Fibroblast of skin of right biceps (primary cell): ENCODE results near the gene EPN1.

Experiments
- DNase-seq: peaks from one replicate; pipeline ENCODE4 v3.0.0-alpha.2; 2013

Gene EPN1

DNA sequence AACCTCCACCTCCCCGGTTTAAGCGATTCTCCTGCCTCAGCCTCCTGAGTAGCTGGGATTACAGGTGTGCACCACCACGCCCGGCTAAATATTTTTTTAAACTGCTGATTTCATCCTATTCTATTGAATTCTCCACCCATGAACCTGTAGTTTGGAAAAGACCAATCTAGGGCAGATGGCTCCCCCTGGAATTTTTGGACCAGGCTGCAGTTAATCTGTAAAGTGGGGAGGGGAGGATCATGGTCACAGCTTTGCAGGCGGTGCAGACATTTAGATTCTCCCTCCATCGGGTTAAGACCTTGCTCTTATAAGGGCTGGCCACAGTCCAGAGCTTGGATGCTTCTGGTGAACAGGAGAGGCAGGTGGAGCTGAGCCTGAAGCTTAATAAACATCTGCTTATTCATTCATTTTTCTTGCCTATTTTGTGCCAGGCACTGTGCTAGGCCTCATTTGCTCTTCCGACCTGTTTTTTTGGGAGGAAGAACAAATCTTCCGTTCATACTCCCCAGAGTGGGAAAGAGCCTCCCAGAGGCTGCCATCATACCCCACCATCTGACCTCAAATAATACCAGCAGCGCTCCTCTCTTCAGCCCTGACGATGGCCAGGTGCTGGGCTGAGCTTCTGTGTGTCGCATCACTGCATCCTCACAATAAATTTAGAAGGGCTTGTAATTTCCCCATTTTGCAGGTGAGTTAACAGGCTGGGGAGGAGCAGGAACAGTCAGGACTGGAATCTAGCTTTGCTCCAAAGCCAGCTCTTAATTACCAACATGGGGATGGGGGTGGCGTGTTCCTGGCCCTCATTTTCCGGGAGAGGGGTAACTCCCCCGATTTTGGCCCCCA lies 27.9 kb upstream of the EPN1 start:
- DNase-seq: no peak

DNA sequence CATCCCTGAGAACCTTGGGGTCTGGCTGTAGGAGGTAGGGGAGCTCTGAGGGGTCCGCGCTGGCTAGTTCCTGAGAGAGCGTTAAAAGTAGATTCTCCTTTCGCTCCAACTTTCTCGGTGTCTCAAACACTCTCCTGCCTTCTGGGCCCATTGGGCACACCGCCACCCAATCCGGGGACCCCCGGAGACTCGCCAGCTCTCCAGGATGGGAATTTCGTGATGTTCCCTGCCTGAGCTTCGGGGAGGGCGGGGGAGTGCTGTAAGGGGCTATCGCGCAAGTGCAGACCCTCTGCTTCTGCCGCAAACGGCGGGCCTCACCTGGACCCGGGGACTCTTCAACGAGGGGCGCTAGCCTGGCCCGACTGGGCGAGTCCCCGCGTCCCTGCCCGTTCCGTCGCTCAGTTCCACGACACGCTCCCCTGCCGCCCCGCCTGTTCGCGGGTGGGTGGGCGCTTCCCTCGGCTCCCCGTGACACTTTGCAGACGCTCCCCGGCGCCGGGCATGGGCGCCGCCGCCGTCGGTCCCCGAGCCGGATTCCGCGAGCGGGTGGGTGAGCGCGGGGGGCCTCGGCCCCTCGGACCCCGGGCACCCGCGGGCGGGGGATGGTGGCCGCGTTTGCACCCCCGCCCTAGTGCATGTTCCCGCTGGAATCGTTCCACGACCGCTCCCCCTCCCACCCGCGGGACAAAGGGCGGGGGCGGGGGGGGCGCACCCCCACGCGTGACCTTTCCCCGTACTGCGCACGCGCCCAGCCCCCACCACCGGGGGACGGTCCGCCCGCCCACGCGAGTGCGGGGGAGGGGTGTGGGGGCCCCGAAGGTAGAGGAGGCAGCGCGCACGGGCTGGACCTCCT lies 27.1 kb upstream of the EPN1 start, which contains the start of gene CCDC106:
TSS of gene CCDC106 (plus strand) at position 481 of the 853 bp plus-strand sequence. CDS start 835 bp downstream, outside the sequence.
- peak; percentile 79 for DNase-seq

DNA sequence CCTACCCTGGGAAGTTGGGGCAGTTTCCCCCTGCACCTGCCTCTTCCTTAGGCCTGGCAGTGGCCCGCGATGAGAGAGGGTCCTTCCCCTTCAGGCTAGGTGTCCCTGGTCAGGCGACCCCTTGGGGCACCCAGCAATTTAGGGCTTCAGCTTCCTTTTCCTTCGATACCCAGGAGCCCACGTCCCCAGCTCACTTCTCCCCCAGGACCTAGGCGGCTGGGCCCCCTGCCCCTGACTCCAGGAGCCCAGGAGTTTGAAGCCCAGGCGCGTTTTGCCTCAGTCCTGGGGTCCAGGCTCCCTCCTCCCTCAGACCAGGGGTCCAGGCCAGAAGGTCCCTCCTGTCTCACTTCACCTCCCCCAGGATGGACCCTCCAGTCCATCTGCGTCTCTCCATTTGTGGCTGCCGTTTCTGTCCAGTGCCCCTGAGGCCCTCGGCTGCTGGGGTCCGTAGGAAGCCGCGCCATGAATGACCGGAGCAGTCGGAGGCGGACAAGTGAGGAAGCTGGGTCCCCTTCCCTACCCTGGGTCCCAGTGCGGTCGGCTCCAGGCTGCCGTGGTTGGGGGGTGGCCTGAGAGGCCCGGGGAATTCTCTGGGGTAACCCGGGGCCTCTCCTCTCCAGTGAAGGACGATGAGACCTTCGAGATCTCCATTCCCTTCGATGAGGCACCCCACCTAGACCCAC lies 26.3 kb upstream of the EPN1 start:
- DNase-seq: no peak

DNA sequence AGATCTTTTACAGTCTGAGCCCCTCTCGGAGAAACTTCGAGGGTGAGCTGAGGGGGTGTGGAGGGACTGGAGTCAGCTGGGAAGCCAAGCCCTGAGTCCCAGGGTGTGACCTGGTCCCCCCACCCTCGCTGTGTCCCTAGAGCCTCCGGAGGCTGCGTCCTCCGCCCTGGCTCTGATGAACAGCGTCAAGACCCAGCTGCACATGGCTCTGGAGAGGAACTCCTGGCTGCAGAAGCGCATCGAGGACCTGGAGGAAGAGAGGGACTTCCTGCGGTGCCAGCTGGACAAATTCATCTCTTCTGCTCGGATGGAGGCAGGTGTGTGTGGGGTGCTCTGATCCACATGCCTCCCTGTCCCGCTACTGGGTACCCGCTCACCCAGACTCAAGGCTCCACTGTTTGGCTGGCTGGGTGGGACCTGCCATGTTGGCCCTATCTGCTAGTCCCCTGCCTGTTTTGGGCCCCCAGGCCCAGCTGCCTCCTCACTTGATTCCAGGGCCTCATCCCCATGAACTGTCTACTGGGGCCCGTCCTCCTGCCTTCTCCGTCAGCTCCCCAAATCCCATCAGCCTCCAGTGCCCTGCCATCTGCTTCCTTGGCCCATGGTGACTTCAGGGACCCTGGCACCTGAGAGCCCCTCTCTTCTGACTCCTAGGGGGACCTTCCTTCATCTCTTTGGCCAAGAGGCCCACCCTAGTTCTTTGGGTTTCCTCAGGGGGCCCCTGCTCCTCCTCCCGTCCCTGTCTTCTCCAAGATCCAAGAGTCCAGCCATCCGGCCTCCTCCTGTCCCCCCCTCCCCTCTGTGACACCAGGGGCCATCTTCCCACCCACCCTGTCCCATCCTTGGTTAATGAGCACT lies 25.5 kb upstream of the EPN1 start:
- DNase-seq: no peak

DNA sequence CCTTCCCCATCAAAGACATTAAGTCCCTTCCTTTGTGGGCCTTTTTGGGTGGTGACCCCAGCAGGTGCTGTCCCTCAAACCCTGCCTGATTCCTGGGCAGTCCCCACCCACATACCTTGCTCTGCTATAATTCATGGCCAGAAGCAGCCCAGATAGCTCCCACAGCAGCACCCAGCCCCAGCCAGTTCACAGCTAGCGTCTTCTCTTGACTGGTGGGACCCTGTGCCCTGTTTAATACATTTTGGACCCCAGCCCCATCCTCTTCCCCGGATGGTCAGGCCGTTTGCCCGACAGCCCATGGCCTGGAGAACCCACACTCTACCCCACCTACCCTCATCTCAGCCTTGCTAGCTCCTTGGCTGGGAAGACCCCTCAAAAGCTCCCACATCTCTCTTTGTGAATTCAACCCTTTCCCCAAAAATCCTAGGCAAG lies 24.9 kb upstream of the EPN1 start:
- no peak for DNase-seq

DNA sequence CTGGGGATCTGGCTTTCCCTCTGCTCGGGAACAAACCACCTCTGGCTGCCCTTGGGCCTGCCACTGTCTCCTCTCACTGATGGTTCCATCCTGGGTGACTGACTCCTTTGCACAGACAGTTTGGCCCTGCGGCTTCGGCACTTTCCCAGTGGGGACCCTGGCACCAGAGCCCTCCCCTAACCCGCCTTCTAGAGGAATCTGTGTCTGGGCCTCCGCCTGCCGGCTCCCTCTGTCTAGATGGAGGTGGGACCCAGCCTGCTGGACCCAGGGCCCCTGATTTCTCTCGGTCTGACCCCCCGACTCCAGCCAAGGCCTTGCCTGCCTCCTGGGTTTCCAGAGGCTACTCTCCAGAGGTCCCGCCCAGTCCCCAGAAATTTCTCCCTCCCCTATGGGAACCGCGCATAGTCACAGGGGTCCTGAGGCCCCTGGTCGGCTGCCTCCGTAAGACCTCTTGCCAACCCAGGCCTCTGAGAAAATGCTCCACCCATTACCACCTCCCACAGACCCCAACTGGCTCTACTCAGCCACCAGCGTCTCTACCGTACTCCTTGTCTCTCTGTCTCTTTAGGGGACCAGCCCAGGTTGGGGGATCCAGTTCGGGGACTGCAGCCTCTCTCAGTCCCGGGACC lies 24.3 kb upstream of the EPN1 start:
- no peak for DNase-seq

DNA sequence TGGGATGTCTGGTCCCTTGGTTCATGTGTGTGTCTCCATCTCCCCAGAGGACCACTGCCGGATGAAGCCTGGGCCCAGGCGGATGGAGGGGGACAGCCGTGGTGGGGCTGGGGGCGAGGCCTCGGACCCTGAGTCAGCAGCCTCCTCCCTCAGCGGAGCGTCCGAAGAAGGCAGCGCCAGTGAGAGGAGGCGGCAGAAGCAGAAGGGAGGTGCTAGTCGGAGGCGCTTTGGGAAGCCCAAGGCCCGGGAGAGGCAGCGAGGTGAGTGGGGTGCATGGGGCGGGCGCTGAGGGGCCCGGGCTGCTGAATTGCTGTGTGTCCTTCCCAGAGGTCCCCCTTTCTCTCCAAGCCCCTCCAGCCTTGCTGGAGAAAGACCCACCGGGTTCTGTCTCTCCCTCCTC lies 23.8 kb upstream of the EPN1 start:
- no peak for DNase-seq

DNA sequence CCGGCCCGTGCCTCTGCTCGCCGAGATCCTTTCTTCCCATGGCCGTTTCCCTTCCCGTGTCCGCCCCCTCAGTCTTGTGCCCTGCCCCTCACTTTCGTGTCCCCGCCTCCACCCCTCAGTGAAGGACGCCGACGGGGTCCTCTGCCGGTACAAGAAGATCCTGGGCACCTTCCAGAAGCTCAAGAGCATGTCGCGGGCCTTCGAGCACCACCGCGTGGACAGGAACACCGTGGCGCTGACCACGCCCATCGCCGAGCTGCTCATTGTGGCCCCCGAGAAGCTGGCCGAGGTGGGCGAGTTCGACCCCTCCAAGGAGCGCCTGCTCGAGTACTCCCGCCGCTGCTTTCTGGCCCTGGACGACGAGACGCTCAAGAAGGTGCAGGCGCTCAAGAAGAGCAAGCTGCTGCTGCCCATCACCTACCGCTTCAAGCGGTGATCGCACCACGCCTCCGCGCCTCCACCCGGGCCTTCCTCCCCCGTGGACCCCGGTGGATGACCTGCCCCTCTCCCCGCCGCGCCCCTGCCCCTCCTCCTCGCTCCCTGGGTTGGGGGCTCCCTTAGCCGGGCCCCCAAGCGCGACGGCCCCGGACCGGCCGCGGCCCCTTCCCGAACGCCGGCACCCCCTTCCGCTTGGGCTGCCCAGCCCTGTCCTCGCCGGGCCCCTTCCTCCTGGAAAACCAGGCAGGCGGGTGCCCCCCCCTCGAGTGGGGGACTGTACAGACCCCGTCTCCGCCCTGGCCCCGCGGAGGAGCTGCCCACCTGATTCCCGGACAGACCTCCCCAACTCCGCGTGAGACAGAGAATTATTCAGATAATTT lies 22.5 kb upstream of the EPN1 start:
- no peak for DNase-seq

DNA sequence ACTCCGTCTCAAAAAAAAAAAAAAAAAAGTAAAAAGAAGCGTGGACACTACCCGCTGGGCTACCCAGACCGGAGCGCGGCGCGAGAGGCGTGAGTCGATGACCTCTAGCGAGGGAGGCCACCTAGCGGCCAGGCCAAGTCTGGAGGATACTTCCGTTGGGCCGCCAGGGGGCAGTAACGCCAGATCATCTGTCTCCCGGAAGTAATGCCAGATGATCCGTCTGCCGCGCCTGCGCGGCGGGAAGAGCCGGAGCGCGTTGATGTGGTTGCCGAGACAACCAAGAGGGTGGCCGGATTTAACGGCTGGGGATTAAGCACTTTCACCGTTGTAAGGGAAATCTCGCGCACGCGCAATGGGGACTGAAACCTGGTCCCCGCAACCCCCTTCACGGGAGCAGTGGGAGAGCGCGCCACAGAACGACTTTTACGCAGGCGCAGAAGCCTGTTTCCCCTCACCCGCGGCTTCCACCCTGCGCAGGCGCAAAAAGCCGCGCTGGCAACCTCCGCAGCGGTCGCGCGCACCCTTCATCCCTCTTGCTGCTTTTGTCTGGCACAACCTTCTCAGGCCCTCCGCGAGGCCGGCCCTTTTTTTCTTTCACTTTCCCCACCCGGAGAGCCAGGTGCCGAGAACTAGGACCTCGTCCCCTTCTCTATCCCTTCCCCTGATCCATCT lies 21.2 kb upstream of the EPN1 start:
- DNase-seq: peak; percentile 99

DNA sequence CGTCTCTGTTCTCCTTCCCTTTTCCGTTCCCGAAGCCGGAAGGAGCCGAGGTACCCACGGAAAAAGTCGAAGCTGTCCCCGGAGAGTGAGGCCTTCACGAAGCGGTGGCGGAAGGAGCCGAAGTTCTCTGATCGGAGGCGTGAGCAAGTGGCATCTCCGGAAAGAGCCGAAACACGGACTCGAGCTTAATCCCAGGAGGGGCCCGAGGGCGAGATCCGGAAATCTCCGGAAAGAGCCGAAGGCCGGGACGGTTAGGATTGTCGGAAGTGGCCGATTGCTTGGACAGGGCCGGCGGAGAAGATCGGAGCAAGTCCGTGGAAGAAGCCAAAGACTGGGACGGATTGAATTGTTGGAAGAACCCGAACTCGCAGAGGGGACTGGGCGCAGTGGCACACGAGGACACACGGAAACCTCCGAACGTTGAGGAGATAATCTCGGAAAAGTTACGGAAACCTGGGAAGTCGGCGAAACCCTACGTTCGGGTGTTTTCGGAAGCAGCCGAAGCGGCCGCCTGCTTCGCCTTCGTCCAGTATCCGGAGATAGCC lies 20.6 kb upstream of the EPN1 start:
- peak; percentile 99 for DNase-seq

DNA sequence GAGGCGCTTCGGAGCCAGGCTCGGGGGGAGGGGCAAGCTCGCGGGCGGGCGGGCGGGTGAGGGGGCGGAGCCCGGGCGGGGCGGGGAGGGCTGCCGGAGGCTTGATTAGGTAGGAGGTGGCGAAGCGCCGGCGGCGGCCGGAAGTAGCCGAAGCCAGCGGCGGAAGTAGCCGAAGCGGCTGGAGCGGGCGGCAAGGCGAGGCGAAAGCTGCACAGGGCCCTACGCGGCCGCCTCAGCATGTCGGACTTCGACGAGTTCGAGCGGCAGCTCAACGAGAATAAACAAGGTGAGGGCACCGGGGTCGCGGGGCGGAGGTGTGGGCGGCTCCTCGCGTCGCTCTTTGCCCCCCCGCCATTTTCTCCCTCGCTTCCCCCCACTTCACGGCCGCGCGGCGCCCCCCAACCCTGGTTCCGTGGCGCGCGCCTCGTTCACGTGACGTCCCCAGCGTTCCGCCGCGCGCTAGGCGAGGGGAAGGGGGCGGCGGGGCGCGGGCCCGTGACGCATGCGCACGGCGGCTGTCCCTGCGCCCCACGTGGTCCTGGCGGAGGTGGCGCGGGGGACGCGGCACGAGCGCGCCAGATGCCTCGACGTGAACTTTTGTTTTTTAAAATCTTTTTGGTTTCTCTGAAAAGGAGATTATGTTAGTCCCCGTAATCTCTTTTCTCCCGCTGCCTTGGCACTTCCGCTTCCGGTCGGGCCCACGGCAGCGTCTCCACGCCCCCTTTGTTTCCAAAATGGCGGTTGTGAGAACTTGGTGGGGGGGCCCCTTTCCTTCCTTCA lies 20.0 kb upstream of the EPN1 start, which contains the start of gene U2AF2:
TSS of gene U2AF2 (plus strand) at position 168 of the 780 bp plus-strand sequence. CDS start at position 238, 70 bp downstream.
- peak; percentile 91 for DNase-seq

DNA sequence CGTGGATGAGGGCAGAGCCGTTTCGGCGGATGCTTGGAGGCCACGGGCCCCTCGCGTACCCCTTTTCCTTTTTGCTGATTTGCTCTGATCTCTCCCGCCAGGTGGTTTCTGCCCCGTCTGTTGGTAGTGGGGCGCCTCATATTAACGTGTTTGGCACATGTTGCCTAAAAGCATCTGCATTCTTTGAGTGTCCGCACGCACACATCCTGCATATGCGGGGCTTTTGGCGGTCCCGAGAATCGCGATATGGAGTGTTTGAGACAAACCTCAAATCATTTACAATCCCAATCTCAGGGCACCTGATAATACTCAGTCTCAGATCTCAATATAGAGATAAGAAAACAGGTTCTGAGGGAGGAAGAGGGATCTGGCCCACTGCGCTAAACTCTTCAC lies 19.4 kb upstream of the EPN1 start:
- no peak for DNase-seq

DNA sequence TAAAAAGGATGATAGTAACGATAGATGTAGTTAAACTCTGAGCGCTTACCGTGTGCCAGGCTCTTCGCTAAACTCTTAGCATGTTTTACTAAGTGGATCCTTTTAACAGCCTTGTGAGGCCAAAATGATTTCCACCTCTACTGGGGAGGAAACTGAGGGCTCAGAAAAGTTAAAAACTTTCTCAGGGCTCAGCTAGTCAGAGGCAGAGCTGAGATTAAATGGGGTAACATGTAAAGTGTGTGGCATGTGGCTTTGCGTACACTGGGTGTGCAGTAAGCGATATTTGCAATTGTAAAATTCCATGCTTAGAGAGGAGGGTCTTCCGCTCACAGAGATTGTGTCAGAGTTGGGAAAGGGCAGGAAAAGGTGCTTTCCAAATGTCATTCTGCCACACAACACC lies 18.5 kb upstream of the EPN1 start:
- no peak for DNase-seq

DNA sequence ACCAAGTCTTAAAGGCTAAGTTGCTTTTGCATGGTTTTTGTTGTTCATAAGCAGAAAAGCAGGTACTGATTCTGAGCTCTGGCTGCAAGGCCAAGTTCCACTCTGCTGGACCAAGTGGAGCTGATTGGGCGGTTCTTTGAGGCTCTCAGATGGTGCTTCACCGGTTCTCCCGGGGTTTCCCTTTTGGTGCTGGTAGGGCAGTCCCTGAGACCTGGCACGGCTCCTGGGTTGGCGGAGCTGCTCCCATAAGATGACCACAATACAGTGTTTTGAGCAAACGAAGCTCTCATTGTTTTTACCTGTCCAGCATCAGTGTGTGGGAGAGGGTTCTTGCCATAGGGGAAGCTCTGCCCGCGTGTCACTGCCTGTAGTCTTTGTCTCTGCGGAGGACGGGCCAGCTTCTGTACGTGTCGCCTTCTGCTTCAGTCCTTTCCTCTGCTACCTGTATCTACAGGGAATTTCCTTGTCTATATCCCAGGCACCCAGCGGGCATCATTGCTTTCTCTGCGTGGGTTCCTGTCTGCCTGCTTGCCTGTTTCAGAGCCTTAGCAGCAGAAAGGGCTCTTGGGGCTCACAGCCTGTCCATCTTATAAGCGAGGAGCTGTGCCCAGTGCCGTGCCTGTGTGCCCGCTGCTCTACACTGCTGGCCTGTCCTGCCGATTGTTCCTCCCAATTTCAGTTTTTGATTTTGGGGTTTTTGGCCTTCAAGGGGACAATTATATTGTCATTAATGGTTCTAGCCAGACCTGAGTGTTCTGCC lies 17.9 kb upstream of the EPN1 start:
- DNase-seq: no peak

DNA sequence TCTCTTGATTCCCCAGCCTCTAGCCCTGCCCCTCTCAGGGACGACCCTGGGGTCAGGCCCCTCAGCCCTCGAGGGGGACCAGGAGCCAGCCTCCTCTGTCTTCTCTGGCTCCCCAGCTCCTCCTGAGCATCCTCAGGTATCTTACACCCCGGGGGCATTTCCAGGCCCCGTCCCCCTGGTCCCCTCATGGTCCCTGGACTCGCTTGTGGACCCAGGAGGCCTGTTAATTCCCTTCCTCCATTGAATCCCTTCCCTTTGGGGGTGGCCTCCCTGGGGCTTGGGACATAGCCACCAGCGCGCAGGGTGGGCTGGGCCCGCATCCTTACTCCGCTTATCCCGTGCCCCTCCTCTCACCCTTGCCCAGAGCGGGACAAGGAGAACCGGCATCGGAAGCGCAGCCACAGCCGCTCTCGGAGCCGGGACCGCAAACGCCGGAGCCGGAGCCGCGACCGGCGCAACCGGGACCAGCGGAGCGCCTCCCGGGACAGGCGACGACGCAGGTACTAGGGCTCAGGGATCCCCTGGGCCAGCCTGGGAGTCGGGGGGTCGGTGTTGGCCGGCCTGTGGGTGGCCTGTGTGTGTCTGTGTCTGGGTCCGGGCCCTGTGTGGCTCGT lies 16.1 kb upstream of the EPN1 start:
- no peak for DNase-seq

DNA sequence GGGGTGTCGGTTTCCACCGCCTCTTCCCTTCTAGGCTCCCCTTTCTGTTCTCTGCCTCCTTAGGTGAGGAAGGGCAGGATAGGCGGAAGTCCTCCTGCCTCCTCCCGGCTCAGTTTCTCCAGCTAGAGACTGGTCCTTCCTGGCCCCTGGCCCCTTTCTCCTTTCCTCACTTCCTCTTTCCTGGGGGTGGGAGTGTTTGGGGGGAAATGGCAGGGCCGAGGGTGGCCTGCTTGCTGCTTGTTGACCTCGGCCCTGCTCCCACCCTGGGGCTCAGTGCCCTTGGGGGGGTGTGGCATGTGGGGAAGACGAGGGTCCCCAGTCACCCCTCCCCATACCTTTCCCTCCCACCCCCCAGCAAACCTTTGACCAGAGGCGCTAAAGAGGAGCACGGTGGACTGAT lies 15.2 kb upstream of the EPN1 start:
- no peak for DNase-seq

DNA sequence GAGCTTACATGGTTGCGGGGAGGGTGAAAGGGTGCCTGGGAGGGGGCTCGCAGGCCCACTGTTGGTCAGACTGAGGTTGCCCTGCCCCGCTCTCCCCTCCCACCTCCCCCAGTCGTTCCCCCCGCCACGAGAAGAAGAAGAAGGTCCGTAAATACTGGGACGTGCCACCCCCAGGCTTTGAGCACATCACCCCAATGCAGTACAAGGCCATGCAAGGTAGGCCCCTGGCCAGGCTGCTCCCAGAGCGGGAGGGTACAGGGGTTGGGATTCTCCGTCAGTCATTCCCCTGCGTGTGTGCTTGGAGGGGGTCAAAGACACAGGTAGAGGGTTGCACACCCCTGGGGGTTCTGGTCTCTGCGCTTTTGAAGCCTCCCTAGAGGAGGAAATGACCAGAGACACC lies 14.6 kb upstream of the EPN1 start:
- no peak for DNase-seq

DNA sequence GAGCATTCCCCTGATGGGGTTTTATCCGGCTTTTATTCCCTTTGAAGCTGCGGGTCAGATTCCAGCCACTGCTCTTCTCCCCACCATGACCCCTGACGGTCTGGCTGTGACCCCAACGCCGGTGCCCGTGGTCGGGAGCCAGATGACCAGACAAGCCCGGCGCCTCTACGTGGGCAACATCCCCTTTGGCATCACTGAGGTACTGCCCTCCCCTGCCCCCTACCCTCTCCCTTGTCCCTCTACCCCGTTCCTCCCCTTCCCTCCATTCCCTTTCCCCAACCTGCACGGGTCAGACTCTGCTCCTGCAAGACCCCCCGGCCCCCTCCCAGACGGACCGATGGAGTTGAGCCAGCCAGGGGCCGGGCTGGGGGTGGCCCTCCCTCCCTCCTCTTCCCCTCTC lies 14.0 kb upstream of the EPN1 start:
- DNase-seq: no peak
